ENCODE results near the gene PNMA8B.

The PNMA8B gene

DNA sequence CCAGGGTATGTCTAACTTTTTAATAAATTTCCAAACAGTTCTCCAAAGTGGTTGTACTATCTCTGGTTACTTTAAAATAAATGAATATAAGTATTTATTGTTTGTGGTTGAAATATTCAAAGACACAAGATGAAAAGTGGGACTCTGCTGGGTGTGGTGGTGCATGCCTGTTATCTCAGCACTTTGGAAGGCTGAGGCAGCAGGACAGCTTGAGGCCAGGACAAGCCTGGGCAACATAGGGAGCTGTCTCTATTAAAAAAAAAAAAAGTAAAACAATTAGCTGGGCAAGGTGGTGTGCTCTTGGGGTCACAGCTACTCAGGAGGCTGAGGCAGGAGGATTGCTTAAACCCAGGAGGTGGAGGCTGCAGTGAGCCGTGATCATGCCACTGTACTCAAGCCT is 34.7 kb downstream of the PNMA8B start:
- TF ChIP-seq, protein P1, sequence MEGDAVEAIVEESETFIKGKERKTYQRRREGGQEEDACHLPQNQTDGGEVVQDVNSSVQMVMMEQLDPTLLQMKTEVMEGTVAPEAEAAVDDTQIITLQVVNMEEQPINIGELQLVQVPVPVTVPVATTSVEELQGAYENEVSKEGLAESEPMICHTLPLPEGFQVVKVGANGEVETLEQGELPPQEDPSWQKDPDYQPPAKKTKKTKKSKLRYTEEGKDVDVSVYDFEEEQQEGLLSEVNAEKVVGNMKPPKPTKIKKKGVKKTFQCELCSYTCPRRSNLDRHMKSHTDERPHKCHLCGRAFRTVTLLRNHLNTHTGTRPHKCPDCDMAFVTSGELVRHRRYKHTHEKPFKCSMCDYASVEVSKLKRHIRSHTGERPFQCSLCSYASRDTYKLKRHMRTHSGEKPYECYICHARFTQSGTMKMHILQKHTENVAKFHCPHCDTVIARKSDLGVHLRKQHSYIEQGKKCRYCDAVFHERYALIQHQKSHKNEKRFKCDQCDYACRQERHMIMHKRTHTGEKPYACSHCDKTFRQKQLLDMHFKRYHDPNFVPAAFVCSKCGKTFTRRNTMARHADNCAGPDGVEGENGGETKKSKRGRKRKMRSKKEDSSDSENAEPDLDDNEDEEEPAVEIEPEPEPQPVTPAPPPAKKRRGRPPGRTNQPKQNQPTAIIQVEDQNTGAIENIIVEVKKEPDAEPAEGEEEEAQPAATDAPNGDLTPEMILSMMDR (IDR thresholded peaks at IDR 0.05; ENCODE audit: low read depth, low read length, missing control alignments) = no peak
- no peak for DNase-seq (ENCODE audit: low read depth)
- H3K4me3 ChIP-seq (ENCODE audit: low read depth, low read length) = no peak overlapping the region
- in situ Hi-C loops (cut with HindIII; ENCODE audit: low sequenced_read_pairs) = no loop called here

DNA sequence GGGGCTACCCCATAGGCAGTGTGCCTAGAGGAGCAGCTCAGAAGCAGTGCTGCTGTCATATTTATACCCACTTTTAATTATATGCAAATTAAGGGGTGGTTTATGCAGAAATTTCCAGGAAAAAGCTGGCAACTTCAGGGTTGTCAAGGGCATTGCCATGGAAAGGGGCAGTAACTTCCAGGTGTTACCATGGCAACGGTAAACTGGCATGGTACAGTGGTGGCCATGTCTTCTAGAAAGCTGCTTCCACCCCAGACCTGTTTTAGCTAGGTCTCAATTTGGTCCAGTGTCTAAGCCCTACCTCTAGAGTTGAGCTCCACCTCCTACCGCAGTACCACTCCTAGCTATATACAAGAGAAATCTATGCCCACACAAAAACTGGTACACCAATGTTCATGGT is 35.6 kb downstream of the PNMA8B start:
- TF ChIP-seq, protein P1 (IDR thresholded peaks at IDR 0.05; ENCODE audit: low read depth, low read length, missing control alignments) = no peak

DNA sequence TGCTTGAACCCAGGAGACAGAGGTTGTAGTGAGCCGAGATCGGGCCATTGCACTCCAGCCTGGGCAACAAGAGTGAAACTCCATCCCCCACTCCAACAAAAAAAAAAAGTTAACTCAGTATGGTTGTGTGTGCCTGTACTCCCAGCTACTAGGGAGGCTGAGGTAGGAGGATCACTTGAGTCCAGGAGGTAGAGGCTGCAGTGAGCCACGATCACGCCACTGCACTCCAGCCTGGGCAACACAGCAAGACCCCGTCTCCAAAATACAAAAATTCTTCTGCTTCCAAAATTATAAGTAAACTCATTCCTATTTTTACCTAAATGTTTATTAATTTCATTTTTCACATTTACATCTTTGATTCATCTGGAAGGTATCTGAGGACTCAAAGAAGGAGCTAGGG is 38.7 kb downstream of the PNMA8B start:
- no peak overlapping the region for H3K4me3 ChIP-seq (ENCODE audit: low read depth, low read length)
- no peak for DNase-seq (ENCODE audit: low read depth)
- in situ Hi-C loops (cut with HindIII; ENCODE audit: low sequenced_read_pairs) = no loop called here
- TF ChIP-seq, protein P1 (IDR thresholded peaks at IDR 0.05; ENCODE audit: low read depth, low read length, missing control alignments) = no peak

More for the DNA sequence above, 35.6 kb downstream of the PNMA8B start:
- no peak overlapping the region for H3K4me3 ChIP-seq (ENCODE audit: low read depth, low read length)
- DNase-seq (ENCODE audit: low read depth) = no peak
- in situ Hi-C loops (cut with HindIII; ENCODE audit: low sequenced_read_pairs) = no loop called here

DNA sequence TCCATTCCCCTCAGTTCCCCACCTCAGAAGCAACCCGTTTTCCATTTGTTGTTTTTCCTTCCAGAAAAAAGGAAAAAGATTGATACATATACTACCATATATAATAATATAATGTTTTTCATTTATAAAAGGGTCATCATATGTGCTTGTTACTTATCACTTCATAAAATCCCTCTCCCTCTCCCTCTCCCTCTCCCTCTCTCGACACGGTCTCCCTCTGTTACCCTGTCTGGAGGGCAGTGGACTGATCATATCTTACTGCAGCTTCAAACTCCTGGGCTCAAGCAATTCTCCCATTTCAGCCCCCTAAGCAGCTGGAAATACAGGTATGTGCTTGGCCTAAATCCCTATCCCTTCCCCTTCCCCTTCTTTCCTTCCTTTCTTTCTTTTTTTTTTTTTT is 41.4 kb downstream of the PNMA8B start:
- no peak overlapping the region for H3K4me3 ChIP-seq (ENCODE audit: low read depth, low read length)
- no peak for DNase-seq (ENCODE audit: low read depth)
- TF ChIP-seq, protein P1 (IDR thresholded peaks at IDR 0.05; ENCODE audit: low read depth, low read length, missing control alignments) = no peak
- in situ Hi-C loops (cut with HindIII; ENCODE audit: low sequenced_read_pairs) = no loop called here

DNA sequence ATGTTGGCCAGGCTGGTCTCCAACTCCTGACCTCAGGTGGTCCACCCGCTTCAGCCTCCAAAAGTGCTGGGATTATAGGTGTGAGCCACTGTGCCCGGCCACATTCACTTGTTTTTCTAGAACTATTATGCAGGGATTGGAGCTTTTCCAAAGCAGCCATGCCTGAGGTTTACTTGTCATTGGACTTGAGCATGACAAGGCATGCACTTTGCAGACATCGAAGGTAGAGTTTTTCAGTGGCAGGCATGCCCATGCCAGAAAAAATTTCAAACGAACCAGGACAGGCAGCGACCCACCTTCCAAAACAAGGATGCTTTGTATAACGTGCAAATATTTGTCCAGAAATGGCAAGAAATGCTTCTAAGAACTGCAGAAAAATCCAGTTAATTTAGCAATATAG is 42.0 kb downstream of the PNMA8B start:
- in situ Hi-C loops (cut with HindIII; ENCODE audit: low sequenced_read_pairs) = no loop called here

DNA sequence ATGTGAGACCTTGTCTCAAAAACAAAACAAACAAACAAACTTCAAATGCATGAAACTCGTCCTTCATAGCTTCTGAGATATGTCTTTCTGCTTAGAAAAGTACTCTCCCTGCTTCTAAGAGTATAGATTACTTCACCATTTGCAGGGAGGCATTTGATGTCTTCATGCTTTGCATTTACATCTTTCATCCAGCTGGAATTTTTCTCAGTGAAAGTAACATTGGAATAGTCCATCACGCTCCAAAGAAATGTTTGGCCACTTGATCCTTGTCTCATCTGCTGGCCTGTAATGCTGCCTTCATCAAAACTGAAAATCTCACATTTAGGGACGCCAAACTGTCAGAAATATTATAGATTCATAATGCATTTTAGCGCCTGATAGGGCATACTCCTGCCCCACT is 43.5 kb downstream of the PNMA8B start:
- no peak overlapping the region for H3K4me3 ChIP-seq (ENCODE audit: low read depth, low read length)
- TF ChIP-seq, protein P1 (IDR thresholded peaks at IDR 0.05; ENCODE audit: low read depth, low read length, missing control alignments) = no peak
- in situ Hi-C loops (cut with HindIII; ENCODE audit: low sequenced_read_pairs) = no loop called here
- DNase-seq (ENCODE audit: low read depth) = no peak

More for the DNA sequence above, 42.0 kb downstream of the PNMA8B start:
- TF ChIP-seq, protein P1 (IDR thresholded peaks at IDR 0.05; ENCODE audit: low read depth, low read length, missing control alignments) = no peak
- no peak for DNase-seq (ENCODE audit: low read depth)
- no peak overlapping the region for H3K4me3 ChIP-seq (ENCODE audit: low read depth, low read length)

DNA sequence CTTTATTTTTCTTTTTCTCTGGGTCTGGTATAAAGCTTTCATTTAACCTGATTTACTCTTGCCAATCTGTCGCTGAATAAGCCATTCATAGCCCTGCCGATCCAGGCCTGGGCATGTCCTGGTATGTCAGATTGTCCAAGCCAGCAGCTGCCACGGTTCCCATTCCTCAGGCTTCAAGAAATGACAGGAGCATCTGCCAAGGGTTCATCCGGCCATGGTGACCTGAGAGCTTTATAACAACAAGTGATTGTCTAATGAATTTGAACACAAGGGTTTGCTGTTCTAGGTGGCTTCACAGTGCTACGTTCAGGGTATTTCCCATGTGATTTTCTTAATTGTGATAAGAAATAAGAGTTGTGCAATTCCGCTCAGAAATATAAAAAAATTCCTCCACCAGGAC is 44.3 kb downstream of the PNMA8B start:
- DNase-seq (ENCODE audit: low read depth) = no peak
- H3K4me3 ChIP-seq (ENCODE audit: low read depth, low read length) = no peak overlapping the region
- in situ Hi-C loops (cut with HindIII; ENCODE audit: low sequenced_read_pairs) = no loop called here
- TF ChIP-seq, protein P1 (IDR thresholded peaks at IDR 0.05; ENCODE audit: low read depth, low read length, missing control alignments) = no peak
